Fibroblast of skin of right quadriceps (primary cell): ENCODE data around the gene COX6B1.
"Not testable (repeated sequence)": the region's sequence is repeated elsewhere in the genome, so short reads cannot be mapped to it uniquely, and the experiment has no call there.

Experiments
- DNase-seq: peaks from one replicate; pipeline ENCODE4 v3.0.0-alpha.2; 2013

COX6B1 gene

DNA sequence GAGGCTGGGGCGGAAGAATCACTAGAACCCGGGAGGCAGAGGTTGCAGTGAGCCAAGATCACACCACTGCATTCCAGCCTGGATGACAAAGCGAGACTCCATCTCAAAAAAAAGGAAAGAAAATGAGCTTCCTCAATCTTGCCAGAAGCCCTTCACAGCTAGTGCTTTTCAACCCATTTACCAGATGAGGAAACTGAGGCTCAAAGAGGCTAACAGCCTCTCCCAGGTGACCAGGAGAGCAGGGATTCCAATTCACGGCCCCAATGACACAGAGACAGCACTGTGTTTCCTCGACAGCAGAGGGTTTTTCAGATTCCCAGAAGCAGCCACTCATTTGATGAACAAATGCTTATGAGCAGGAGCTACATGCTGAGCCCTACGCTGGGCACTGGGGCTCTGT, 21.4 kb downstream of the COX6B1 start:
- DNase-seq, result no peak

DNA sequence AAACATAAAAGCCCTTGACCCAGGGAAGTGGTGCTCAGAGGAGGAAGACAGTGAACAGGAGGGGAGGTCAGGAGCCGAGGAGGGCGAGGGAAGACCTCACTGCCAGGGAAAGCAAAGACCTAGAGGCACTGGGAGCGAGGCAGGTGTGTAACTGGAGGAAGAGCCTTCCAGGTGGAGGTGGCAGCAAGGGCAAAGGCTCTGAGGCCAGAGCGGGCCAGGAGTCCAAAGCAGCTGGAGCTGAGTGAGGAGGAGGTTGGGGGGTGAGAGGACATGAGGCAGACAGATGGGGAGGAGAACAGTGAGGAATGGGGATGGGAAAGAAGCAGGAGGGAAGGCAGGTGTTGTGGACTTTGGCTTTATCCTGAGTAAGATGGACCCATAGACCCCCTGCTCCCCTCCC, 21.9 kb downstream of the COX6B1 start:
- DNase-seq, result no peak

DNA sequence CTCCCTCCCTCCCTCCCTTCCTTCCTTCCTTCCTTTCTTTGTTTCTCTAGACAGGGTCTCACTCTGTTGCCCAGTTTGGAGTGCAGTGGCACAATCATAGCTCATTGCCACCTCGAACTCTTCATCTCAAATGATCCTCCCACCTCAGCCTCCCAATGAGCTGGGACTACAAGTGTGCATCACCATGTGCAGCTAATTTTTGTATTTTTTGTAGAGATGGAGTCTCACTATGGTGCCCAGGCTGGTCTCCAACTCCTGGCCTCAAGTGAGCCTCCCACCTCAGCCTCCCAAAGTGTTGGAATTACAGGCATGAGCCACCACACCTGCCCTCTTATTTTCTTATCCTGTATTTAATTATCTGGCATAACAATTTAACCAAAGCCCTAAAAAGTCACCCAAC, 22.6 kb downstream of the COX6B1 start:
- DNase-seq, result no peak

DNA sequence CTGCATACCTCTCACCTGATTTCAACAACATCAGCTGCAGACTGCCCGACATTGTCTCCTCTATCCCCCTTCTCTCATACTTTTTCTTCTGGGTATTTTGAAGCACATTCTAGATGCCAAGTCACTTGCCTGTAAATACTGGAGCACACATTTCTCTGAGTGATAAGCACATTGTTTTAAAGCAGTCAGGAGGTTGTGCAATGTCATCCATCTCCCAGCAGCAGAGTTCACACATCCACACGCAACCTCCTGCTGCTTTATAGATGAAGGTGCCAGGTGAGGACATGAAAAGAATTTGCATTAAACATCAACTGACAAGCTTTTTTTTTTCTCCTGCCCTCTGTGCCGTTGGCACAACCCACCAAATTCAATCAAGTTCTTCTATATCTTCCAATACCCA, 23.7 kb downstream of the COX6B1 start:
- DNase-seq, result no peak

DNA sequence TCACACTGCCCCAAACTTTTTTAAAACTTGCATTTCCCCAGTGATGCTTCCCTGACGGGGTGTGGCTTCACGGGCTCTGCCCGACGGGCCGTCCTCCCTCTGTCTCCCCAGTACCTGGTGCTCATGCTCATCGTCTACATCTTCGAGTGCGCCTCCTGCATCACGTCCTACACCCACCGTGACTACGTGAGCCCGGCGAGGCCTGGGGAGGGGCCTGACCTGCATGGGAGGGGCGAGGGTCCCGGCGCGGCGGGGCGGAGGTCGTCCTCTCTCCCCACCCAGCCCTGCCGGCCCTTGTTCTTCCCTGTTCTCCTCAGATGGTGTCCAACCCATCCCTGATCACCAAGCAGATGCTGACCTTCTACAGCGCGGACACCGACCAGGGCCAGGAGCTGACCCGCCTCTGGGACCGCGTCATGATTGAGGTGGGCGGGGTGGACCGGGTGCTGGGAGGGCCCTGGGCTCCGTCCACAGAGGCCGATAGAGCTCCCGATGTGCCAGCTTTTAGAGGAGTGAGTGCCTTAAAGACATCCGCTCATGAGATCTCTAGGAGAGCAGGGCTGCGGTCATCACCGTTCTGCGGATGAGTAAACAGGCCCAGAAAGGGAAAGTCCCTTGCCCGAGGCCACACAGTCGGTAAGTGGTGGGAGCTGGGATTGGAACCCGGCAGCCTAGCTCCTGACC, 25.1 kb downstream of the COX6B1 start:
- DNase-seq, result peak; percentile 17

DNA sequence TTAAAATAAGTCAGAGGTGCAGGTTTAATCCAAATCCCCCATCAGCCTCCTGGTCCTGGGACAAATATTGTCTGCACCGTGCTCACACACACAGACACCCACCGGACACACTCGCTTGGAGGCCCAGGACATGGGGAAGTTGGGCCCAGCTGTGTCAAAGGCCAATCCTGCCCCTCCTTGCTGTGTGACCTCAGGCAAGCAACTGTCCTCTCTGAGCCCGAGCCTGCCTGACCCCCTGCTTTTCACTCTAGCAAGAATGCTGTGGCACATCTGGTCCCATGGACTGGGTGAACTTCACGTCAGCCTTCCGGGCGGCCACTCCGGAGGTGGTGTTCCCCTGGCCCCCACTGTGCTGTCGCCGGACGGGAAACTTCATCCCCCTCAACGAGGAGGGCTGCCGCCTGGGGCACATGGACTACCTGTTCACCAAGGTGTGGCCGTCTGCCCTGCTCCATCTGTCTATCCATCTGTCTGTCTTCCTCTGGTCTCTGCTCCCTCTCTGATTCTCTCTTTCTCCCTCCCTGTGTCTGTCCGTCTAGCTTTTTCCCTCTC, 27.5 kb downstream of the COX6B1 start:
- no peak for DNase-seq

DNA sequence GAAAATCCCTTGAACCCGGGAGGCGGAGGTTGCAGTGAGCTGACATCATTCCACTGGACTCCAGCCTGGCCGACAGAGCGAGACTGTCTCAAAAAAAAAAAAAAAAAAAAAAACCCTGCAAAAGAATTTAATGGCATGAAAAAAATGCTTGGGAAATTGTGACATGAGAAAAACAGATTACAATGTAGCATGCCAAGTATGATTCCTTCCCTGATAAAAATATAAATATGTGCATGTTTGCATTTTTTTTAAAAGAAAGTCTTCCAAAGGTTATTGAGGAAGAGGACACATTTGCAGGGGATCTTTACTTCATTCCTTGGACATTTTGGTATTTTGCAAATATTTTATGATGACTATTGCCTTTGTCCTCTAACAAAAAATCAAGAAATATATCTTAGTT, 41.7 kb downstream of the COX6B1 start:
- no peak for DNase-seq

DNA sequence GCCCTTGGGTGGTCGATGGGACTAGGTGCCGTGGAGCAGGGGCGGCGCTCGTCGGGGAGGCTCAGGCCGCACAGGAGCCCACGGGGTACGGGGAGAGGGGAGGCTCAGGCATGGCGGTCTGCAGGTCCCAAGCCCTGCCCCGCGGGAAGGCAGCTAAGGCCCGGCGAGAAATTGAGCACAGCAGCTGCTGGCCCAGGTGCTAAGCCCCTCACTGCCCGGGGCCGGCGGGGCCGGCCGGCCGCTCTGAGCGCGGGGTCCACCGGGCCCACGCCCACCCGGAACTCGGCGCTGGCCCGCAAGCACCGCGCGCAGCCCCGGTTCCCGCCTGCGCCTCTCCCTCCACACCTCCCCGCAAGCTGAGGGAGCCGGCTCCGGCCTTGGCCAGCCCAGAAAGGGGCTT, 43.0 kb downstream of the COX6B1 start:
- not testable (repeated sequence) for DNase-seq

DNA sequence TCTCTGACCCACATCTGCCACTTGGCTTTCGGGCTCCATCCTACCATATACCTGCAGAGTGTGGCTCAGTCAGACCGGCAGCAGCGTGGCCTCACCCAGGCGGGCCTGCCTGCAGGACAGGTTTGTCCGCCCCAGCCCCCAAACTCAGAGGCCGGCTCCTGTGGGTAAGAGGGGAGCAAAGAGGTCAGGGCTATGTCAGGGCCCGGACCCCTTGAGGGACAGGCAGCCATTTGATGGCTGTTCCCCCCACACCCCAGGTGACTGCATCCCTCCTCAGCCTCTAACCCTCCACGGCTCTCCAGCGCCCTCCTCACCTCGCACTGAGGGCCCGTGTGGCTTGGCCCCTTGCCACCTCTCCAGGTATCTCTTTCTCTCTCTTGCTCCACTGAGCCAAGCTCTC, 43.9 kb downstream of the COX6B1 start:
- DNase-seq, result no peak

DNA sequence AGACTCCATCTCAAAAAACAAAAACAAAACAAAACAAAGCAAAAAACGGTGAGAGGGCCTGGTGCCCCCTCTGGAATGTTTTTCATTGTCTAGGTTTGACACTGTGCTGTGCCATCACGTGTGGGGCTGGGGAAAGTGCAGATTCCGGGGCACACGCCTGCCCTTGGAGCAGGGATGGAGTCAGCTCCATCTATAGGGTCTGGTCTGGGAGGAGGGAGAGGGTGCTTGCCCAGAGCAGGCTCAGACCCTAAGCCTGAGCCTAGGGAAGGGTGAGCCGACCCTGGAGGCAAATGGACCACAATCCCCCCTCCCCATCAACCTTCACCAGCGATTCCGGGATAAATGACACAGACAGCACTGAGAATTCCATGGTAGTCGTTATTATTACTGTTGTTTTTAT, 45.3 kb downstream of the COX6B1 start:
- no peak for DNase-seq

DNA sequence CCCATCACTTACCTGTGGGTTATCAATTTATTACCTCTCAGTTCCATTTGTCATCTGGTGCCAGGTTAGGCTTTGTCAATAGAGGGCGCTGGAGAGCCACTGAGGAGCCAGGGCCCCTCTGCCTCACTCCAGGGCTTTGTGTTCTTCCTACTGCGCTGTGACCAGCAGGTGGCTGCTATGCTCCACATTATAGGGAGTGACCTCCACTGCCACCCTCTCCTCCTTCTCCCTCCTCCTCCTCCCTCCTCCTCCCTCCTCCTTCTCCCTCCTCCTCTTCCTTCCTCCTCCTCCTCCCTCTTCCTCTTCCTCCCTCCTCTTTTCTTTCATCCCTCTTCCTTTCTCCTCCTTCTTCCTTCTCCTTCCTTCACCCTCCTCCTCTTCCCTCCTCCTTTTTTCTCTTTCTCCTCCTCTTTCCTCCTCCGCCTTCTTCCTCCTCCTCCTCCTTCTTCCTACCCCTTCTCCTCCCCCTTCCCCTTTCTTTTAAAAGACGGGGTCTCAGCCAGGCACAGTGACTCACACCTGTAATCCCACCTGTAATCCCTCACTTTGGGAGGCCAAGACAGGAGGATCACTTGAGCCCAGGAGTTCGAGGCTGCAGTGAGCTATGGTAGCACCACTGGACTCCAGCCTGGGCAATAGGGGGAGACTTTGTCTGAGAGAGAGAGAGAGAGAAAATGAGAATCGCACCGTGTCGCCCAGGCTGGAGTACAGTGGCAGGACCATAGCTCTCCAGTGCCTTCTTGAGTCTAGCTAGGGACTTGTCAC, 45.9 kb downstream of the COX6B1 start:
- peak; percentile 81 for DNase-seq

DNA sequence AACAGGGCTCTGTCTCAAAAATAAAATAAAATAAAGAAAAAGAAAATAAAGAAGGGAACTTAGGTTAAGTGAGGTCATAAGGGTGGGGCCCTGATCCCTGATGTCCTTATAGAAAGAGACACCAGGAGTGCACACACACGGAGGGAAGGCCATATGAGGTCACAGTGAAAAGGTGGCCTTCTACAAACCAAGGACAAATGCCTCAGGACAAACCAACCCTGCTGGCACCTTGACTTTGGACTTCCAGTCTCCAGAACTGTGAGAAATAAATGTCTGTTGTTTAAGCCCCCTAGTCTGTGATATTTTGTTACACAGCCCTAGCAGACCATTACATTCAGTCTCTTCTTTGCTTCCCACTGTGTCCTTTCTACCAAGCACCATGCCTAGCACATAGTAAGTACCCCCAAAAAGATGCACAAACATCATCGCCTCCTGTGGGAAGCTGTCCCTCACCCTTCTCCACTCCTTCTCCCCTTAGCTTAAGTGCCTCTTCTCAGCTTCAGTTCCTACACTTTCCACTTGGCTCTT, 47.8 kb downstream of the COX6B1 start:
- no peak for DNase-seq

DNA sequence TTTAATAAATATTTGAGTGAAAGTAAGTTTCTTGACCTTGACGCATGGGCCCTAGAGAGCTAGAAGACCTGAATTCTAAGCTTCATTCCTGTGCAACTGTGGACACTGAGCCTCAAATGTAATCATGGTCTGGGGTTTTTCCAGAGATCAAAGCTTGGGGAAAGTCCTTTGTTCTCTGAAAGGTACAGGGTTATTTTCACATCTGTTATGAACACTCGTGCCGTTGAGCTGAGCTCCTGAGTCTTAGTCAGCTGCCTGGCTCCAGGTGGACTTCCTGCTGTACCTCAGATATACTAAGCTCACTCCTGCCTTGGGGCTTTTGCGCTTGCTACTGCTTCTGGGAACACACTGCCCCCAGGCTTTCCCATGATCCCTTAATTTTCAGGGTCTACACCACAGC, 48.7 kb downstream of the COX6B1 start:
- no peak for DNase-seq

DNA sequence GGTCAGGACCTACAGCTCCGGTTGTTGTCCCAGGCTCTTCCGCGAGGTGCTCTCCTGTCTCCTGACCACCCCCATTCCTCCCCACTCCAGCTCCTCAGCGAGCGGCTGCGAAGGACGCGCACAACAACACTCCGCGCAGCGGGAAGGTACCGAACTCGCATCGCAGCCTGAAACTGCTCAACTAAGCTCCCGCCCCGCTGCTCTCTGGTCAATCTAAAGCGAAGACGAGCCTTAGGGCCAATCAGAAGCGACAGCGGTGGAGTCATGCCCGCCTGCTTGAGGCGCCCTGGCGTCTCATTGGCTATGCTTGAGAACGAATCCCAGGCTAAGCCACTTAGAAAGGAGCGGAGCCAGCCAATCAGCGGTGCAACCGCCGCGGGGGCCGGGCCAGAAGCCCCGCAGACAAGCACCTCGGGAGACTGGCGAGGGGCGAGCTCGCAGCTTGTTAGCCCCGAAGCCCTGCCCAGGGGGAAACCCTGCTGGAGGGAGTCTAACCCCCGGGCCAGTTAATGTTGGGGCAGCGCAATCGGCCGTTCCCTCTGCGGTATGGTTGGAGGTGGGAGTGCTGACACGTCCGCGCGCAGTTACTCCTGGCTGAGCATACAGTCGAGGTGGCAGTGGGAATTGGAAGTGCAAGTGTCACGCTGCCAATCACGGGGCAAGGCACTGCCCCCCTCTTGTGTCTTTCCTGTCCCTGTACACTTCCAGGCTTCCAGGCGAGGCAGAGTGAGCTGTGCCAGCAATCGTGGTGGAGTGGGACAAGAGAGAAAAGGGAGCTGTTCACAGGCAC, 54.3 kb downstream of the COX6B1 start:
- peak; percentile 96 for DNase-seq

DNA sequence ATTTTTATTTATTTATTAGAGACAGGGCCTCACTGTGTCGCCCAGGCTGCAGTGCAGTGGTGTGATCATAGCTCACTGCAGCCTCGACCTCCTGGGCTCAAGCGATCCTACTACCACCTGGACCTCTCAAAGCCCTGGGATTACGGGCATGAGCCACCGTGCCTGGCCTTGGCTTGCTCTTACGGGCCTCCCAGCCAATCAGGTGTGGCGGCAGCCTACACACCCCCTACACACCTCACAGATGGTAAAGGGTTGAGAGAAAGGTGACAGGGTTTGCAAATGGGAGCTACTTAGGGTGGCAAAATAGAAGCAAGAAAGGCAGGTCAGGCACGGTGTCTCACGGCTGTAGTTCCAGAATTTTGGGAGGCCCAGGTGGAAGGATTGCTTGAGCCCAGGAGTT, 55.2 kb downstream of the COX6B1 start:
- DNase-seq, result no peak

DNA sequence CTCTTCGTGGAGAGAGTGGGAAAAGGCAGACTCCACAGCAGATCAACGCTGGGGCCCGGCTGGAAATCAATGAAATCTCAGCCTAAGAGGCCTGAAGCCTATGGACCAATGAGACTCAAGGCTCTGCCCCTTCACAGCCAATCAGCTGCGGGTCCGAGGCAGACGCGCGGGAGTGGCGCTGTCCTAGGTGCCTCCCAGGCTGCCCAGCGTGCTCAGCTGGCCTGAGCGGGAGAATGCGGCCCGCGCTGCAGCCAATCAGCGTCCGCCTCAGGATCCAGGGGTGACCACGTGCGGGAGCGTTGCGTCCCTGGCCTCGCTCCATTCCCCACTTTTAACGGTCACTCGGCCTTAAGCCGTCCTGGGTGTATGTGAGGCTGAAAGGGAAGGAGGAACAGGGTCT, 56.1 kb downstream of the COX6B1 start, which contains the start of gene ZBTB32:
TSS of gene ZBTB32 (plus strand) at position 341 of the 400 bp plus-strand sequence. CDS start 10,069 bp downstream, outside the sequence.
- peak; percentile 52 for DNase-seq
